Measurements from ENCODE around the gene ADGRD2.

Gene ADGRD2

GRCh38 chr9:124506931-124507879, 57.0 kb downstream of the ADGRD2 start, which contains the start of gene NR5A1:
Gene NR5A1 (minus strand): TSS chr9:124507399. CDS start chr9:124503395, 4,004 bp downstream.
- TF ChIP-seq CTCF (IDR thresholded peaks at IDR 0.05) = no peak

GRCh38 chr9:124507880-124508423, 57.7 kb downstream of the ADGRD2 start:
- TF ChIP-seq CTCF (IDR thresholded peaks at IDR 0.05) = no peak

DNA sequence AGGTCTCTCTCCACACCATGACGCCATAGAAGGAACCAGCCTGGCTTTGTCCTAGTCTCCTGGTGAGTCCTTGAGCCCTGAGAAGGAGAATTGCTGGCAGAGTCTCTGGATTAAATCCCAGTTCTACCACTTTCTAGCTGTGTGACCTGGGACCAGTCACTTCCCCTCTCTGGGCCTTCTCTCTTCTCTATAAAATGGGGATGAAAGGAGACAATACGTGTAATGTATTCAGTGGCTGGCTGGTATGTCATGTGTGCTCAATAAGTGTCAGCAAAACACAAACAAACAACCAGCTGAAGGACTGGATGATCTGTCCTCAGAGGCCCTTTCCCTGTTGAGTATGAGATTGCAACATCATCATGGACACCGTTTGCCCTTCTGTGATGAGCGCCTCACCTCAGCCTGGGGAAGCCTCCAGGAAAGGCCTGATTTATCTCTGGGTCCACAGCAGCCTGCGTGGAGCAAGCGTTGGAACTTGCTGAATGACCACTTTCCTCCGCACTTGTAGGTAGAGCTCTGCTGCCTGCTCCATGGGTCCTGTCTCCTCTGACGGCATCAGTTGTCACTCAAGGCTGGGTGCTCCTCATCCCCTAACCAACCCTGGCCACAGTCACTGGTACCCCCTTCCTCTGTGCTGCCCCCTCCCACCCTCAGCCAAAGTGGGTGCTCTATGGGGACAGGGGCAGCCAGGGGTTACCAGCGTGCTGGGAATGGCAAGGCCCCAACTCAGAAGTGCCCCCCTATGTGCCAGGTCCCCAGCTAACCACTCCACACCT, 60.6 kb downstream of the ADGRD2 start:
- TF ChIP-seq CTCF (IDR thresholded peaks at IDR 0.05) = no peak

GRCh38 chr9:124511426-124511840, 61.2 kb downstream of the ADGRD2 start:
- no peak for TF ChIP-seq CTCF (IDR thresholded peaks at IDR 0.05)

DNA sequence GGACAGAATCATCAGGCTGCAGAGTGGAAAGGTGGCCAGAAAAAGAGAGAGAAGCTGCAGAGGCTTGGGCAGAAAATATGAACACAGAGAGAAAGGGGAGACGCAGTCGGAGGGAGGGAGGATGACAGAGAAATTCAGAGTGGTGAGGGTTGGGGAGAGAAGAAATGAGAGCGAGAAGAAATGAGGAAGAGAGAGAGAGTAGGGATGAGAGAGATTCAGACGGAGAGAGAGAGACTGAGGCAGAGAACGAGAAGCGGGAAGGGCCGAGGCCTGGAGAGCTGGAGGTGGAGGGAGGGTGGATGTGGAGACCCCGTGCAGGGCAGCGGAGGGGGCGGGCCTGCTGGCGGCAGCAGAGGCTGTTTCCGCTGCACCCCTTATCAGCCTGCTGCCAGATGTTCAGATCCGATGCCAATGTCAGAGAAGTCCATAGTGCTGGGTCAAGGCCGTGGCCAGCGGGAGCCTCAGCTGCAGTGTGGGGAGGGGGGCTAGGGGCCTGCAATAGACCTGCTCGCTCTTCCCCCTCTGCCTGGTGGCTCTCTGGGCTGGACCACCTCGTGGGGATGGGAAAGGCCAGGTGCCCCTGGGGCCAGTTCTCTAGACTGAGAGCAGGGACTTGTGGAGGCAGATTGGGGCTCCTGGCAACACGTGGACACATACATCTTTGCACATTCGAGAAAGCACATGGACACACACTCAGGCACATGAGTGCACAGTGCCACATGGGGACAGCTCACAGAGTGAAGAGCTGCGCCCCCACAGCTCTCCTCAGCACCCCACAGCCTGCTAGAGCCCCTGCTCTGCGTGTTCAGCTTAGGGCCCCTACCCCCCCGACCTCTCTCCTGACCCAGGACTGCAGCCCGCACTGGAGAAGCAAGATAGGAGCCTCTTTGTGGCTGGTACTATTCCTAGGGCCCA, 61.9 kb downstream of the ADGRD2 start:
- TF ChIP-seq CTCF (IDR thresholded peaks at IDR 0.05) = no peak

- no peak for TF ChIP-seq CTCF (IDR thresholded peaks at IDR 0.05)
Observed at GRCh38 chr9:124512806-124513204, 62.6 kb downstream of the ADGRD2 start.
